Stimulated activated naive CD4-positive, alpha-beta T cell treated with Interleukin-2 at 50 U/mL for 16 hours (primary cell): Measurements from ENCODE around the gene GIPC2.

Experiments
- DNase-seq: peaks from one replicate; lab custom pipeline; 2025; lab: John Stamatoyannopoulos, UW

GIPC2 gene

DNA sequence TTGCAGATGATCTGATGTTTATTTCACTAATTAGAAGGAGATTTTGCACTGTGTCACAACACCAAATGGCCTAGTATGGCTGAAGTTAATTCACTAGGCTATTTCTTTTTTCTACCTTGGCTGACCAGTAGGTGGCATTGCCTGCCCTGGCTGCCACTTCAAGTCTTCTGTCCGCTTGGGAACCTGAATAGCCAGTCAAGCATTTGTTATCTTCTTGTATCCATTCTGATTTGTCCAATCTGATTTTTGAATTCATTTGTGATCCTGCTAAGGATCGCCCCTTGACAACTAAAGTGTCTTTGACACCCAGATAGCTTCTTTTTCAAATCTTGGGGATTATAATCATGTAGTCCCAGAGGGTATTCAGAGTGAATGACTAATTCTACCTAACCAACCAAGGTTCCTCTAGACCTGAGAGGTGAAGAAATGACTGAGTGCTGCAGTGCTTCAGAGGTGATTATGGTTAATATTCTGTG lies 99.4 kb downstream of the GIPC2 start:
- no peak for DNase-seq

DNA sequence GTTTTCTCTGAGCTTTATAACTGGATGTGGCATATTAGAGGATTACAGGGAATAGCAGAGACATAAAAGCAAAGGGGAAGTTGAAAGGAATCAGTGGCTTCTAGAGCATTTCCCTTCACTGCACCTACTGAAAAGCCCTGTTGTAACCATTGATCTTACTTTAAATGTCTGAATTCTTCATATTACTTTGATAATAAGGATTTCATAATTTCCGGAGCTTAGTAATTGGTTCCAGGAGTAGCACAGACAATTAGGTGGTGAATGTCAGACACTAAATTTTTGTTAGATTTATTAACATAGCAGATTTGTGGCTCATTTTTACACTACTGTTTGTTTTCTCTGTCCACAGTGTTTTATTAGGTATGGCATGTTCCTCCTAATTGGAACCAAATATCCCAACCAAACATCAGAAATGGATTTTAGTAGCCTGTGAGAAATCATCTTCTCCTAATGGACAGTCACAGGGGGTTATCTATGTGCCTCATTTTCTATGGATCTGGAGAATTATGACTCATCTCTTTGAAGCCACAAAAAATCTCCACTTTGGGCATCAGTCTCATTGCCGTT lies 100.5 kb downstream of the GIPC2 start:
- no peak for DNase-seq

DNA sequence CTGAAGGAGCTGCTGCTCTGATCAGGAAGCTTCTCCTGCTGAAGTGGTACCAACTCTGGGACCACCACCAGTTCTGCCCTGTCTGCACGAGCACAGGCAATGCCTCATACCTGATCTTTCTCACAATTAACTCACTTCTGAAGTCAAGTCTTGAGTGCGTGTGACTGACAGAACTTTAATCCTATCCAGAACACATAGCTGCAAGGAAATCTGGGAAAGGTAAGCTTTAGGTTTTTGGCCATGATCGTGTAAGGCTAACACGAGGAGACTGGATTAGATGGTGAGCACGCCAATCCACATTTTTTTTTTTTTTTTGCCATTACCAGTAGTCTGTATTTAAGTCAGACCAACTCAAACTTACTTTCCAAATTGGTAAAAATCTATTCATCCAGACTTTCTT lies 101.3 kb downstream of the GIPC2 start:
- DNase-seq, result no peak

DNA sequence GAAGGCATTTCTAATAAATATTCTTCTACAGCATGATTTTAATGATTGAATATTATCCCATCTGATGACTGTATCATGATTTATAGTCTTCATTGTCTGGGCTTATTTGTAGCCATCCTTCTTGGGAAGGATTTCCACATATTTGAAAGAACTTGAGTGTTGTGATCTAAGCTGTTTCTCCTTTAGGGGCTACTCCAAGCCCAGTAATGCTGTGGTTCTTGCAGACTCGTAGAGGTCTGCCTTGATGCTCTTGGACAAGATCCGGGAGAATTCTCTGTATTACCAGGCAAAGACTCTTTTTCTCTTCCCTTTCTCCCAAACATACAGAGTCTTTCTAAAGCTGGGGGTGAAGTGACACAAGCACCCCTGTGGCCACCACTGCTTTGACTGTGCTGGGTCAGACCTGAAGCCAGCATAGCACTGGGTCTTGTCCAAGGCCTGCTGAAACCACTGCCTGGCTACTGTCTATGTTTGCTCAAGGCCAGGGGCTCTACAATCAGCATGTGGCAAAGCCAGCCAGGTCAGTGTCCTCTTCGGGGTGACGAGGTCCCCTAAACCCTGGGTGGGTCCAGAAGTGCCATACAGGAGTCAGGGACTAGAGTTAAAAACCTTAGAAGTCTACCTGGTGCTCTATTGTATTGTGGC lies 107.4 kb downstream of the GIPC2 start:
- no peak for DNase-seq

DNA sequence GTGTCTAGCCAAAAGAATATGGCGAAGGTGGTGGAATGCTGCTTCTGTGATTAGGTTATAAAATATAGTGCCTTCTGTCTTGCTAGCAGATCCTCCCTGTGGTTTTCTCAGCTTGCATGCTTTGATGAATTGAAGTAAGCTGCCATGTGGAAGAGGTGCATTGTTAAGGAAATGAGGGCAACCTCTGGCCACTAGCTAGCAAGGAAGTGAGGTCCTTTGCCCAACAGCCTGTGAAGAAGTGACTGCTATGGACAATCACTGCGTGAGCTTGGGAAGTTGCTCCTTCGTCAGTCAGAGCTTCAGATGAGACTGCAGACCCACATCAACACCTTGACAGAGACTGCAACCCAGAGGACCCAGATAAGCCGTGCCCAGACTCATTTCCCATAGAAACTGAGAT lies 109.4 kb downstream of the GIPC2 start:
- no peak for DNase-seq

DNA sequence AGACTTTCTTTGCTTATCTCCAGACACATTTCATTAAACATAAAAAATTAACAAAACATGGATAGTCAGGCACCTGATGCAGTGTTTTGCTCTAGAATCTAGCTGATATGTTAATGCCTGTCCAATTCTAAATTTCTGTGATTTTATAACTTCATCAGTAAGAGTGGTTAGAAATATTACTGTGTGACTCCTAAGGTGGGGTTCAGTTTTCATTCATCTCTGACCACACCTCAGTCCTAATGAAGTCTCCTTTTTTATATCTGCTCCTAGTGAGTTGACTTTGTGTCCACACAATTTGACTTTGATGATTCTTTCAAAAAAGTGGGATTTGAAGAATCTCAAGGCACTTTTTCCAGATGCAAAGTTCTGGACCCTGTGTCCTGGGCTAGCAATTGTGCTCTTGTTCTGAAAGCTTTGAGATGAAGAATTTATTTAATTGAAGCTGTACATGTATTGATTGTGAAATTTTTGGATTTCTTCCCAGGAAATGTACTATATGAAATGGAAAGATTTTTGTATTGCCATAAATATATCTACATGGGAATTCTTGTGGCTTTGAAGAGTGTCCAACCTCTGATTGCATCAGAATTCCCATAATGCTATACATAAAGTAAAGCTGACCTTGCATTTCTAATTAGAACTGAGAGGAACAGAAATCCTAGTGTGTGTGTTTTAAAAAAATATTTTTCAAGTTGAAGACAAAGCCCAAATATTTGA lies 111.2 kb downstream of the GIPC2 start:
- no peak for DNase-seq

DNA sequence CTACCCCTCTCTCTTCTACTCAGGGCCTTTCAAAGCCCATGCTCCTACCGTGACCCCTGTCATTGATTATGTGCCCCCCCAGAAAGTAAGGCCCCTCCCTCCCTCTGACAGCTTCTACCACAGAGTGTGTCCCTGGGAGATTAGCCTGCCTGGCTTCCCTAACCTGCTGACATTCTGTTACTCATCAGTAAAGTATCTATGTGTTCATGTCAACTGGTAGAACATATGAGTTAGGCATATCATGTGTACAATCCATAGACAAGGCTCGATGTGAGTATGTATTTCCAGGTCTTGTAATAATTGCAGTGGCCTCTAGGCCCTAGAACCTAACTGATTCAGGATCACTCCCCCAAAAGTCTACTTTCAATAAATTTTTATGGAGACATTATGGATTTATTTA lies 120.0 kb downstream of the GIPC2 start:
- DNase-seq, result no peak

DNA sequence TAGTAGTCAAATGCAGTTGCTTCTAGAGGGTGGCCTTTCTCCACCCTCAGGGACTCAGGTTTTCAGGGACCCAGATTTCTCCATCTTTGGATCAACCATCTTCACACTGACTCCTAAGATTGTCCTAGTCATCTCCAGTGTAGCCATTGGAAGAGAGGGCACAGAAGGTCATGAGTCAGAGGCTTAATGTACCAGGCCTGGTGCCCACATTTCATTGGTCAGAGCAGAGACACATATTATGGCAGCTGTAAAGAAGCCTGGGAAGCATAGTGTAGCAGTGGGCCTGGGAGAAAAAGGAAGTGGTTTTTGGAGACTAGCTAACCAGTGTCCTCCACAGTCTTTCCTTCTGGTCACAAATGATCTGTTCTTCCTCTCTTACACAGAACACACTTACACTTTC lies 122.5 kb downstream of the GIPC2 start:
- no peak for DNase-seq

DNA sequence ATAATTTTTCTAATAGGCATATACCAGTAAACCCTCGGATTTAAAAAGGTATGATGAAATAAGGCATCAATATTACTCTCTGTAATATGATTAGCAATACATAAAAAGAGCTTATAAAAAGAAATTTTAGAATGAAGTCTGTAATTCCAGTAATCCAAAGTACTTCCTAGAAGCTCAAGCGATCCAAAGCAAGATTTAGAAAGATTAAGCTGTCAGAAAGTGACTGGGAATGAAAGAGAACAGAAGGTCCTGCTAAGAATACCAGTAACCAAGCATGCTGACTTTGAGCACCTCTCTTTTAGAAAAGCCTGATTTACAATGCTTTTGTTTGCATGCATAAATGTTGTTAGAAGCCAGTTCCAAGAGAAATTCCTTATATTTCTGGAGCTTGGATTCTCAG lies 125.1 kb downstream of the GIPC2 start:
- no peak for DNase-seq

DNA sequence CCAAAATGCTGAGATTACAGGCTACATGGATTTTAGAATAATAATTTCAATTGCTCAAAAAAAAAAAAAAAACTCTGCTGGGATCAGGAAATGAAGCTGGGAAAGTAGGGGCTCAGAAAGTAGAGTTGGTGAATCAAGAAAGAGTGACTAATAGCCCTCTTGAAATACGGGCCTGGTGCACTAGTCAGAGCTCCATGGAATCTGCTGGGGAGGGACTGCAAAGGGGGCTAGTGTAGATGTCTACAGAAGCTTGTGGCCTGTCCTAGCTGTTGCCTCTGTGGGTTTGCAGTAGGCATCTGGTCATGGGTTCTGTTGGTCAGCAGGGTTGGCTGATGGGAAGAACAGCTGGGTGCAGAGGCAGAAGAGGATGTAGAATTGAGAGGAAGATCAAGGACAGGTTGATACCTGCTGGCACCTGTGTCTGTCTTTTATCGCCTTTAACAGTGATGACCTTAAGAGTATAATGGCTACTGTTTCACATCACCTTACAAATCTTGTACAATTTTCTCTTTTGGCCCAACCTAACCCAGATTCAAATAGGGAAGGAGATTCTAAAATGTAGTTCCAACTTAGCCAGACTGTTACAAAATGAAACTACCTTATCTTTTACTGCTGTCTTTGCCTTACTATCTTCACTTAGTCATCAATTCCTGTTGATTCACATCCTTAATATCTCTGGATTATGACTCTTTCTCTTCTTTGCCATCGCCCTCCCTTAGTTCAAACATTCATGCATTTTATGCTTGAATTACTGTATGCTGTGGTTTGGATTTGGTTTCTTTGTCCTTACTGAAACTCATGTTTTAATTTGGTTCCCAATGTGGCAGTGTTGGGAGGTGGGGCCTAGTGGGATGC lies 126.2 kb downstream of the GIPC2 start:
- DNase-seq, result no peak

DNA sequence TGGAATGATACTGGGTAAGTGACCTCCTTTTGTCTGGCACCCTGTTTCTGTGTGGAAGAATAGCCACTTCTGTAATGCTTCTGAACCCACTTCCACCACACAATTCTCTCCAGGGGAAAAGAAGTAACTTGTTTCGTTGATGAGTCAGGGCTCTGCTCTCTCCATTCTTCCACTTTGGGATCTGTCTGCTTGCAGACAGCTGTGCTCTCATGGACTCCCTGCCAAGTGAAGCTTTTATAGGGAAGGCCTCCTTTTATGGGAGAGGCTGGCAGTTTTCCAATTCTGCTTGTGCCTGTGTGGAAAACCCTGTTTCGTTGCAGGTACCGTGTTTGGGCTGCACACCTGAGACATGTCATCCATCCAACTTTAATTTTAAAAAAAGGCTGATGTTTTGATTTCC lies 130.7 kb downstream of the GIPC2 start:
- no peak for DNase-seq

DNA sequence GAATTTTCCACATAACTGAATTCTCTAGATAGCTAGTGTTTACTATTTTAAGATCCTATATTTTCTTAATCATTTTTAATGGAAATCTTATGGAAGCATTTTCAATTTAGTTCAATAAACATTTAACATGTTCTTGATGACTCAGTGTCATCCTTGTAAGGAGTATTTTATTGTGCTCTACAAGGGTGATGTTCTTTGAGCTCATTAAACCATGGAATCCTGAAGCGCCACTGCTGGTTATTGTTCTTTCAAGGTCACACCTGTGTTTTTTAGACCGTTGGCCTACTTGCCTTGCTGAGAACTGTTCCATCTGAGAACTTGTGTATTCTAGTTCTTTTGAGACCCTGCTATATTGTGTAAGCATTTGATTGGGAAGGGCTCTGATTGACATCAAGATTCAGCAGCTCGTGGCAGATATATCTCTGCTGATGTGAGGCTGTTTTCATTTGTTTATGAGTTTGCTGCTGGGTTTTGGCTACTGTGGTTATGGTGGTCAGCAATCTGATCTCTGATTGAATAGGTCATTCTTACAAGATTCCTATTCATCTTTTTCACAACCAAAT lies 132.0 kb downstream of the GIPC2 start:
- DNase-seq, result no peak

DNA sequence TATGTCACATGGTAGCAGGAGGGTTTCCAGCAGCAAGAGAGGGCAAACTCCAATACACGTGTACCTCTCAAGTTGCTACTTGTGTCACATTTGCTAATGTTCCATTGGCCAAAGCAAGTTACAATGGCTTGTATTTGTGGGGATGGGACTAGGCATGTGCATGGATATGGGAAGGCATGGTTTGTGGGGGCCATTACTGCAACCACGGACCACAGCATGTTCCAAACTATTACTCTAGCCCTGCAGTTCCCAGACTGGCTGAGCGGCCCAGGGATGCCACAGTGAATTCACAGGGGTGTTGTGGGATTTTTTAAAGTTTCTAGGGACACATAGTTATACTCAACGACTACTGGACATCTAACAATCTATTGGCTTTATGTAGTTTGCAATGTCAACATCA lies 133.1 kb downstream of the GIPC2 start:
- no peak for DNase-seq

DNA sequence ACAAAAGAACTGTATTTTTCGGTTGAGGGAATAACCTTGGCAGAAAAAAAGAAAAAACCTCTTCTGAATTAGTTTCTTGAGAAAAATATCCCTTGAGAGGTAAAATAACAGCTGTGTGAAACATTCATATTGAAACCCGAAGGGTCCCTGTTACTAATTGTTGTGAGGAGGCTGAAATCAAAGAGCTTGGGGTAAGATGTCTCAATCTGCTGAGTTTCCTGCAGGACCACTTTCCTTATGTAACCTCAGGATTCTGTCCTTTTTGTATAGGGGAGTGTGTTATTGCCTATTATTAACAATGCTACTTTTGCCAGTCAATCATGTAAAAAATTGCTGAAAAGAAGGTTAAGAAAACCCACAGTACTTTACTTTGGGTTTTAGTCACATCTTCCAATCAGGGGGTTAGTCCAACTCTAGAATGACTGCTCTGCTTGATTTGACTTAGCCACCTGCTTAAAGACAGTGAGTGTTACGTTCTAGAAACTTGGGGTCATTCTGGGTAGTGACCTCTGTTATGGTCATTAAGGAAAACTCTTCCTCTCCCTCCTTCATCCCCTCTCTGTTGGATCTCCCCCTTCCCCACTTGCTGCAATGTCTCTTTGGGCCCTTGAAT lies 138.8 kb downstream of the GIPC2 start:
- no peak for DNase-seq
